ELF-1 (cell line): ENCODE results near the gene PTPN14.
"Not testable (repeated sequence)": the region's sequence is repeated elsewhere in the genome, so short reads cannot be mapped to it uniquely, and the experiment has no call there.

Source experiments
- DNase-seq: peaks from one replicate; pipeline ENCODE4 v3.0.0-alpha.2; 2016; ENCODE audit warnings: low read depth, low spot score

The PTPN14 gene

DNA sequence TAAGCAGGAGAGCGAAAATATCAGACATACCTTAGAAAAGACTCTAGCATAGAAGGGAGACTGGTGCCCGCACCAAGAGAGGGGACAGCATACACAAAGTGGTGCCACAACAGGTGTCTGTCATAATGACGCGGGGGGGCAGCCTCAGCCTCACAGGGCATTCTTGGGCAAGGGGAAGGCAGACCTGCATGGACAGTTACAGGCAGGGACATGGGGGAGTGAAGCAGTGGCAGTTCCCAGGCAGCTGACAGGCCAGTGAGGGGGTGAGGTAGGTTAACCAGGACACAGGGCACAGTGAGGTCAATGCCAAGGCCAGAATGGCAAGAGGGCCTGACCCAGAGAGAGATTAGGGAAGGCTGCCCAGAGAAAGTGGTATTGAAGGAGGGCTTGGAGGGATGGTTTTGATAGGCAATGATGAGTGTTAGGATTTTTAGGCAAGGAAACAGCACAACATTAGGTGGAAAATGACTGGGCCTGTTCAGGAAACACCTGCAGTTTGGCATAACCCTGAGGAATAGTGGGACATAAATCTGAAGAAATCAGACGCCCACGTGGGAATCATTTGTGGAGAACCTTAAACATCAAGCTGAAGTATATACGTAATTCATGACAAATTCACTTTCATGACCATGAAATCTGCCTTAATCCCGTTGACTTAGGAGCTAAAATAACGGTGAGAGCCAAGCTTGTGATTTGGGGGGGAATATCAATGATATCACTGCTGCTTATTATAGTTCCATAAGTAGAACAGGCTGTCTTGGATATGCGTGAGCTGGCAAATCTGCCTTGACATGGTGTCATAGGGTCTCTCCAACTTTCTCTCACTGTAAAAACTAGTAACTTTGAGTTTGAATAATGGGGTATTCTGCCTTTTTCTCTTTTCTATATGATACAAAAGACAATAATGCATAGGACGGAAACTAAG is 8.9 kb downstream of the PTPN14 start:
- DNase-seq, result no peak

DNA sequence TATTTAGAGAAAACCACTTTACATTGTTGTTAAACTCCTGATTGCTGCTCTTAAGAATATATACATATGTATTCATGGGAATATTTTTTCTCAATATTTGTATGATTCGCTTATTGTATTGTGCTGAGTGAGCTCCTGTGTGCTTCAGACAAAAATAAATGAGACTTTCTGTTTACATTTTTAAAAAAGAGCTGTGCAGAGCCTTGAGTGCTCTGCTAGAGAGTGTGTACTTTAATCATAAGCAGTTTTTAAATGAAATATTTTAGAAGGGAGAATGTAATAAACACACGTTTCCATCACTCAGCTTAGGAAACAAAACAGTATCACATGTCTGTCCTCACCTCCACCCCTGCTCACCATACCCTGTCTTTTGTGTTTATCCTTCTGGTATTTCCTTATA is 9.7 kb downstream of the PTPN14 start:
- no peak for DNase-seq

DNA sequence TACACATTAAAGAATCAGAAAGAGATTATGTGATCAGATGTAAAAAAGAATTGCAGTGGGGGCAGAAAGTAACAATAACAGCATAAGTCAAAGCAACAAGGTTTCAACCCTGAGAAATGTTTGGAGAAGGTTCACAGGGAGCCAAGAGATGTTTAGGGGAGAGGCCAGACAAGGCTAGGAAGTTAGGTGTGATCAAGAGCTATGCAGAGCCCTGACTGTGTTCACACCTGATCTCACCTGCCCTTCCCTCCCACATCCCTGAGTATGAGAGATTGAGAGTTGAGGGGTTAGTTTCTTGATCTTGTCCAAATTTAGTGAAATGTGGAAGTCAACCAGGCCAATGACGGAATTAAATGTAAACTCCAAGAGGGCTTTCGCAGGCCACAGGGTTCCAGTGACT is 10.2 kb downstream of the PTPN14 start:
- DNase-seq, result no peak

DNA sequence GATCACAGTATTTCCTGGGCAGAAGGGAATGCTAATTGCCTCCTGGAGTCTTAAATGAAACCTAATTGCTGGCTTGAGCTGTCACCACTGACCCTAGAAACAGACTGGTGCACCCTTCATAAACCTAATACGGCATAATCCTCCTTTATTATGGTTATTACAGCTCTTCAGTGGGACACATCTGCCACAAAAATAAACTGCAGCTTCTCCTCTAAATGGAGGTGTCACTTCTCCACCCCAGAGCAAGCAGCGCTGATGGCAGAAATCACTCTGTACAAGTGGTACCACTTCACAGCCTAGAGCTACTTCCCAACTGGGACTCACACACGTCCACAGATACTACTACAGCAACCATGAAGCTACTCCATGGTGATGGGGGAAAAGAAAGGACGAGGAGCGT is 11.1 kb downstream of the PTPN14 start:
- no peak for DNase-seq

DNA sequence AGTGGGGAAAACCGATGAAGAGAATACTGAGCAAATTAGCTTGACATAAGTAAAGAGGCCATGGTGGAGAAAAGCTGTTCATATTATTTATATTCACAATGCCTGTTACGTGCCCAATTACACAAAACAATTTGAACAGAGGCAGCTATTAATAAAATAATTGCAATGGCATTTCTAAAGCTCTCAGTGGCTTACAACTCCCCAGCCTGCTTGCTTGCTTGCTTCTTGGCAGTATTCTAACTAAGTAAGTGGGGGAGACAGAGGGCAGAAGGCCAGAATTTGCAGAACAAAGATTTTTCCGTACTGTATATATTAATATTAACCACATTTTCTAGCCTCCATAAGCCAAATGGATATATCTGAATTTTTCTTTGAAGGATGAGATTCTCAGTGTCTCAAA is 12.9 kb downstream of the PTPN14 start:
- no peak for DNase-seq

DNA sequence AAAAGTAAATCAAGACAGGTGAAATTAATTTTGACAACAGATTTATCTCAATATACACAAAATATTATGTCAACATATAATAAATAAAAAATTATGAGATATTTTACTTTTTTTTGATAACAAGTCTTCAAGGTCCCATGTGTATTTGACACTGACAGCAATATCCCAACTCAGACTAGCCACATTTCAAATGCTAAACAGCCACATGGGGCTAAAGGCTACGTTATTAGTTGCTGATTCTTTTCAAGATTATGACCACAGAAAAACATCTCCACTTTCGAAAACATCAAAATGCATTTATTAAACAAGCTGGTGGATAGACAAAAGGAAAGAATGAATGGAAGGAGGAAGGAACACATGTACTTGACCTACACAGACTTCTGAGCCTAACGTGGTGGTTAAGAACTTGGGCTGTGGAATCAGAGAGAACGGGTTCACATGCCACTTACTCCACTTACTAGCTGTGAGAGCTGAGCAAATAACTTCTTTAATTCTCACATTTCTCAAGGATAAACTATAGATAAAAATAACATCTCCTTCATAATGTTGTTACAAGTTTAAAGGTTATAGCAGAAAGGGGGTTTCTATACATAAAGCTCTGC is 13.4 kb downstream of the PTPN14 start:
- DNase-seq, result no peak

DNA sequence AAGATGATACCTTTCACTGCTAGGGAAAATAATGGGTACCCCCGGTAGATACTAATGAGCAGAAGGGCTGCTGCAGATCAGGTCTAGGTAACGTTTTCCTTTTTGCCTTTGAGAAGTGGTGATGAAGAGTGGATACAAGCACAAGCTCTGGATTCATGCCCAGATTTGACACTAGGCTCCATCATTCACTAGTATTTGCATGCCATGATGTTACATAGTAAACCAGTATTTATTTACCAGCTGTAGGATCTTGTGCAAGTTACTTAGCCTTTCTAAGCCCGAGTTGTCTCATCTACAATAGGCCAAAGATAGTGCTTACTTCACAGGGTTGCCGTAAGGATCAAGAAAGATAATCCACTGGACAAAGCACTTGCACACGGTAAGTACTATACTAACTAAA is 14.2 kb downstream of the PTPN14 start:
- no peak for DNase-seq

DNA sequence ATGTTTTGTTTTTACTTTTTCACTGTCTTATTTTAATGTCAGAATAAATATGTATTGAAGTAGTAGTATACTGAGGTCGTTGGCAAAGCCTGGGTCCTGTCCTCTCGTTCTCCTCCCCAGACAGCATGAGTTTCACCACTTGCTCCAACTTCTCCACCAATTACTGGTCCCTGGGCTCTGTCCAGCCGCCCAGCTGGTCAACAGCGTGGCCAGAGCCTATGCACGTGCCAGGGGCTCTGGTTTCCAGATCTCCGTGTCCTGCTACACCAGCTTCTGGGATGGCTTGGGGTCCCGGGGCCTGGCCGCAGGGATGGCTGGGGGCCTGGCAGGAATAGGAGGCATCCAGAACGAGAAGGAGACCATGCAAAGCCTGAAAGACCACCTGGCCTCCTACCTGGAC is 19.3 kb downstream of the PTPN14 start:
- no peak for DNase-seq

DNA sequence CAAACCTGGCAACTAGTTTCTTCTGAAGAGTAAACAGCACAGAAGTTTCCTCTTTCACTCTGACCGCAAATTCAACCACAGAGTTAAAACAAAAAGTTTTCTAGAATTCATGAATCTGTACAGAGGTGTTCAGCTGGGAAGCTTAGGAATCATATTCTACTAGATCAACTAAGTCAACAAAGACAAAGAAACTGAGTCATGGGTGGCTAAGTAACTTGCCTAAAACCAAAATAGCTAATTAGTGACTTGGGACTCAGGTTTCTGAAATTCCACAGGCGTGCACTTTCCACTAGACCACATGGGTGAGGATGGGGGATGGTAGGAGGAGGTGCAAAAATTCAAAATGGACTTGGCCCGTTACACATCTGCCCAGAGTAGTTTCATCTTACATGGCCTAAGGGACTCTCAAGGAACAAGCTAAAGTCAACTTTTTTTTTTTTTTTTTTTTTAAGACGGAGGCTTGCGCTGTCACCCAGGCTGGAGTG is 25.8 kb downstream of the PTPN14 start:
- DNase-seq, result peak; percentile 22

DNA sequence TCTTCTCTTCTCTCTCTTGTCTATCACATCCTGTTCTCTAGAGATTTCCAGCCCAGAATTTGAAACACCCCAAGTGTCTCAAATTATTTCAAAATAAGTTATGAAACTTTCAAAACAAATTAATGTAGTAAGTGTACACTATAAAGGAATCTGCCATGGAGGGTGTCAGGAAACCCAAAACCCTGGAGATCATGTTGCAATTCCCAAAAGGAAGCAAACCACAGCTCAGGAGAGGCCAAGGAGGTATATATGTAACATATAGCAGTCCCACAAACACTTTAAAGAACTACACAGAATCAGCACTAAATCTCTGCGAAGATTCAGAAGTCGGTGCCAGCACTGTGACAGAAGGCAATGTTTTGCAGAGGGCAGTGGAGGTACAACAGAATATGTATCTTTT is 26.6 kb downstream of the PTPN14 start:
- no peak for DNase-seq

DNA sequence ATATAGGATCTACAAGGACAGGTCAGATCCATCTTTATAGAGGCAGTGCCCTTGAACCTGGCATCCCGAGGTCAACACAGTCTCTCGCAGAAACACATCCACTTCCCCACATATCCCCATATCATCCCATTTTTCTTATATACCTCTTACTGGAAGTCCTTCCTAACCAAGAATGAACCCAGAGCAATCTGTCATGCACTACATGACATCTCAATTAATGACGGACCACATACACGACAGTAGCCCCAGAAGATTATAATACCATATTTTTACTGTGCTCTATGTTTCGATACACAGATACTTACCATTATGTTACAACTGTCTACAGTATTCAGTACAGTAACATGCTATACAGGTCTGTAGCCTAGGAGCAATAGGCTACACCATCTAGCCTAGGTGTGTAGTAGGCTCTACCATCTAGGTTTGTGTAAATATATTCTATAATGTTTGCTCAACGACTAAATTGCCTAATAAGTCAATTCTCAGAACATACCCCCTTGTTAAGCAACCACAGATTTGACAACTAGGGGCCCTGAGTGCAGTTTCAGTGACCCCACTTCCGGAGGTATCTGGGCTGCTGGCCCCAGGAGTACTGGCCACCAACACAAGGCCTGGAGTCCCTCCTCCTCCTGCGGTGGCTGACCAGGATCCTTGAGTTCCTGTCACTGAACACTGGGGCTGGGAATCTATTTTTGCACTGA is 28.1 kb downstream of the PTPN14 start:
- no peak for DNase-seq

DNA sequence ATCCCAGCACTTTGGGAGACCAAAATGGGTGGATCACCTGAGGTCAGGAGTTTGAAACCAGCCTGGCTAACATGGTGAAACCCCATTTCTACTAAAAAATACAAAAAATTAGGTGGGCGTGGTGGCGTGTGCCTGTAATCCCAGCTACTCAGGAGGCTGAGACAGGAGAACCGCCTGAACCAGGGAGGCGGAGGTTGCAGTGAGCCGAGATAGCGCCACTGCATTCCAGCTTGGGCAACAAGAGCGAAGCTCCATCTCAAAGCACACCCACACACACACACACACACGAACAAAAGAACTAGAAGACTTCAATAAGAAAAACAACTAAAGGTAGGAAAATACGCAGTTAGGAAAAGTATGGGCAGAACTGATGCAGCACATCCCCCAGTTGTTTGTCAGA is 29.9 kb downstream of the PTPN14 start:
- DNase-seq, result not testable (repeated sequence)

DNA sequence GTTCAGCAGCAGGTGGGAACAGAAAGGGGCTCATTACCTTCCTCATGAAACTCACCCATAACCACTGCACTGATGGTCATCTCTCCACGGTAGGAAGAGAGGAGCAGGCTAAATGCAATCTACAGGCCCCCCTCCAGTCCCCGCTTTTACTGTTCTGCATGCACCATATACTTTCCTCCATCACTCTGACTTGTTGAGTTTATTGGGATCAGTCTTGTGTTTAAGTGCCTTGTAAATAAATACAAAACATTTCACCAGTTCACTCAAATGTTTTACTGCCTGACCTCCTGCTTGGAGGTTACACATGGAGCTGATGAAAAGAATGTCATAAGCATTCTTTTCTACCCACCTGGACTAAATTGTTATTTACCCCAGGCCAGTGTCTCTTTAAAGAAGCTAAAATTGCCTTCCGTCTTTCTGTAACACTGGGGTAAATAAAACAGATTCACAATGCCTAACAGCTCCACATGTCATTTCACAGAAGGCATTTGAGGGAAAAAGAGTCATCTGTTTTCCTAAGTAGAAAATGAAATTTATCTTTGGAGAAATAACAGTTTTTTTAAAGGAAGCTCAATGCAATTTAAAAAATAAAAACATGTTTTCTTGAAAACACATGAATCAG is 30.7 kb downstream of the PTPN14 start:
- no peak for DNase-seq

DNA sequence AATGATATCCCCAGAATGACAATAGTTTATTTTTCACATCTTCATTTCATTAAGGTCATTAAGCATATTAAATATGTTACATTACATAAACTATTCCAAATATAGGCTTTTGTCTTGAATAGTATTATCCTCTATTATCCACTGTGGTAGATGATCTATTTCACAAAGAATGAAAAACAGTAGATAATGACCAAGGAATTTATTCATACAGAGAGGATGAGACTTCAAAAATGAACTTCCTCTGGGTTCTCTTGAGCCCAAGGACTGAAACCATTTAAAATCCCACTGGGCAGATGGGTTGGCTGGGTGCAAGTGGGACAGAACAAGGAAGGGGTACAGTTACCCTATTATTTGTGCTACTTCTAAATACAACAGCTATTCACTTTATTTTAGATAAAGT is 33.0 kb downstream of the PTPN14 start:
- no peak for DNase-seq

DNA sequence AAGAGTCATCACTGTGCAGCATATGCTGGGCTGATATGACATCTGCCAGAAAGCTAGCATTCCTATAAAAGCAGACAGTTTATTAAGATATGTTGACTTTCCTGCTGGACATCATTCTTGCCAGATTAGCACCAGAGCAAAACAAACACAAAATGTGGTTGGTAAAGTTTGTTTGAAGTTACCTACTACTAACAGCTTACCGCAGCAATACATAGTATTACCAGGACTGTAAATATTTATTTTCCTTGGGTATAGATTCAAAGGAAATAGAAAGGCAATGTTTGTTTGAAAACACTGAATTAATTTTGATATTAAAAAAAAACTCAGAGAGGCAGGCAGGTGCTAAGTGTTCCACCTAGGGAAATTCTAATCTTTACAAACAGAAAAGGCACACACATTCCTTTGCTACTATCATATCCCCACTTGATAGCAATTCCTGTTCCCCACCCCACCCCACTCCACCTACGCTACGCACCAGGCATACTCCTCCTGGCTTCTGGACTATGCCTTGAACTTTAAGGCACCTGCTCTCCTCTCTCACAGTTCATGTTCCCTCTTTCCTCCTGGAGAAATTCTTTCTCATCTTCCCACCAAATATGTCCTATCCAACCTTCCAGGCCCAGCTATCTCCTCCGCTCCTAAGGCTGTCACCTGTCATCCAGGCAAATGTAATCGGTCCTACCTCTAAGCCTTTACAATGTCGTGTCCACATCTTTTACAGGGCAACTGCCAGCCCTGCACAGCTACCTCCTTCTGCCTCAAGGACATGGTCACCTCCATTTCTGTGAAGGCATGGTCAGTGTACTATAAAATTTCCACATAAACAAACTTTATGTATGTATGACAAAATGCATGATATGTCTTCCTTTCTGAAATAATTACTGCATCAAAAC is 34.7 kb downstream of the PTPN14 start:
- DNase-seq, result no peak

DNA sequence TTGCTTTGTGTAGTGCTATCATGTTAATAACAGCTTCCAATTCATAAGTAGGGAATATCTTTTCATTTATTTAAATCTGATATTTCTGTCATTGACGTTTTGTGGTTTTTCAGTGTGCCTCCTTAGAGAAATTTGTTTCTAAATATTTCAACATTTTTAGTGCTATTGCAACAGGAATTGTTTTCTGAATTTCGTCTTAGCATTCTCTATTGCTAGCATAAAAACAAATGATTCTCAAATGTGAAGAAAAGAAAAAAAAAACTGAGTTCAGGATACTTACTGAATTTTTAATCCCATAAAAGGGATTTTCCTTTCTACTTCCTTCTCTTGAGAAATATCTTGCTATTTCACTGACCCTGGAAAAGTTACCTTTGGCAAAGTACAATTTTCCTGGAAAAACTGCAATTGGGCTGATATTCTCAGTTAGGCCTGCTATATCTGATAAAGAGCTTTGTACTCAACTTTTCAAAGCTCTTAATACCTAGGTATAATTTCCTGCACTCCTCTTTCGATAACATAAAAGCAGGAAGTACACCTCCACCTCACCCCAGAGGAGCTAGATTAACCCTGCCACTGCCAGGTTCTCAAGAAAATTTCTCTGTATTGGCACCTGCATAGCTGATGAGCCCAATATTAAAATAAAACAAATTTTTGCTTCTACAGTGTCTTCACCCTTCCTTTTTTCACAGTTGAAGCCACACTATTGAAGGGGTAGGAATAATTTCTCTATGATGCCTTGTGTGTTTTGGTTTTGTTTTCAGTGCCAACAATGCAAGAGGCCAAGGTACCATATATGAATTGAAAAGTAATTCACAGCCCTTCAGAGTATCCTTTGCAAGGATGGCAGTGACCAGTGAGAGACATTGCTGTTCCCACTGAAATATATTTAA is 35.6 kb downstream of the PTPN14 start:
- DNase-seq, result no peak

DNA sequence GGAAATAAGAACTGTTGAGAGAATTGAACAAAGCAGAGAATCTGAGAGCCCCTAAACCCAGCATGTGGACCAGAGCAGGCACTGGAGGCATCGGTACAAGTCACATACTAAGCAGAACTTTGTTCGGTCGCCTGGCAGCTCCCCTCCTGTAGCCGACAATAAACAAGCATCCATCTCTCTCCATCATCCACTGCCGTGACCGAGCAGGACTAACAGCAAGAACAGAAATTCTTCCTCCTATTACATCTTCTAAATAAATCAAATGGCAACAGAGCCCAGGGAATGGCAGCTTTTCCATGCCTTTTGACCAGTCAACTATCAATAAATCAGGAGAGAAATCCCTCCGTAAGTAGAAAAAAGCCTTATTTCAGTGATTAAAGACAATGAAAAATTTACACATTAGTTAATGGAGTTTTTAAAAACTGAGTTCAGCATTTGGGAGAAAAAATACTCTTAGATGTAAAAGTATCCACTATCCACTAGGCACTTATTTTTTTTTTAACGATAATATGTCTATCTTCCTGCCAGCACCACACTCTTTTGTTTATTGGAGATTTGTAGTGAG is 36.5 kb downstream of the PTPN14 start:
- DNase-seq, result peak; percentile 46

DNA sequence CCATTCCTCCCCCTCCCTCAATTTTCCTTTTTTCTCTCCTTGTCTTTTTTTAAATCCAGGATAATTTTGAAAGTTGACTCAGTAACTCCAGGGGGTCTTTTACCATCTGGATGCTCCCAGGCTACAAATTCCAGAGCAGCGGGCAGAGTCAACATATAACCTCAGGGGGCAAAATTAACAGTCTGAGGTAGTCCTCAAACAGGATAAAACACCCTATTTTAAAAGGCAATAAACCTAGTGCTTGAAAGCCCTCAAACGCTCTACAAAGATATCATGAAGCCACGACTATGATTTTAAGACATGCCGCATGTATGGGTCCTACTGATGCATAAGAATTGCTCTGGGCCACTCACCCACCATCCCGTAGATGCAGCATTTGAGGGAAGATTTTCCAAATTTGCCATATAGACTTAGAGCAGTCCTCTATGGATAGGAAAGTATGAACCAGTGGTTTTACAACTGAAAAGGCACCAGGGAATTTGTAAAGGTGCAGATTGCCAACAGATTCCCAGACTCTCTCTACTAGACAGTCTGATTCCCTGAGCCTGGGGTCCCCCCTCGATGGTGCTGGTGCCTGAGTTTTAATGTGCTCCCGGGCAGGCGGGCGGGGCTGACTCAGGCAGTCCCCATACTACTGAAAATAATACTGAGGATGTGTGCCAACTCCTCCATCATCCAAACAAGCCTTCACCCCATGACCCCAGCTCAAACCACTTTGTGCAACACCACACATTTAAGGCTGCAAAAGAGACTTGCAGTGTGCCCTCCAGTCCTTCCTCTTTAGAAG is 37.2 kb downstream of the PTPN14 start:
- peak; percentile 57 for DNase-seq

DNA sequence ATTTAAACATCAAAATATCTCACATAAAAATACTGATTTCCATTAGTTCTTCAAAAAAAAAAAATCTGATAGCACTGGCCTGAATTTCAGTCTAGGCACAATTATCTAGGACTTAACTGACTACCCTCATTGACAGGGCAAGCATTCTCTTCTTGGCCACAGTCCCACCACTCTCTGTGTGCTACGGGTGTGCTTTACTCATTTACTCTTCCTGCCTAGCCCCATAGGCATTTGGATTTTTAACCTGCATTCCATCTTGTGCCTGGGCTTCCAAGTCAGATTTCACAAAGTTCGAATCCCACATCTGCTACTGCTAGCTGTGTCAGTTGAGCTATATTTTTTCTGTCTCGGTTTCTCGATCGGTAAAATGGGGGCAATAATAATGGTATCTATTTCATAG is 38.0 kb downstream of the PTPN14 start:
- DNase-seq, result no peak
